ENCODE data around the gene CPT1A.

Gene CPT1A

DNA sequence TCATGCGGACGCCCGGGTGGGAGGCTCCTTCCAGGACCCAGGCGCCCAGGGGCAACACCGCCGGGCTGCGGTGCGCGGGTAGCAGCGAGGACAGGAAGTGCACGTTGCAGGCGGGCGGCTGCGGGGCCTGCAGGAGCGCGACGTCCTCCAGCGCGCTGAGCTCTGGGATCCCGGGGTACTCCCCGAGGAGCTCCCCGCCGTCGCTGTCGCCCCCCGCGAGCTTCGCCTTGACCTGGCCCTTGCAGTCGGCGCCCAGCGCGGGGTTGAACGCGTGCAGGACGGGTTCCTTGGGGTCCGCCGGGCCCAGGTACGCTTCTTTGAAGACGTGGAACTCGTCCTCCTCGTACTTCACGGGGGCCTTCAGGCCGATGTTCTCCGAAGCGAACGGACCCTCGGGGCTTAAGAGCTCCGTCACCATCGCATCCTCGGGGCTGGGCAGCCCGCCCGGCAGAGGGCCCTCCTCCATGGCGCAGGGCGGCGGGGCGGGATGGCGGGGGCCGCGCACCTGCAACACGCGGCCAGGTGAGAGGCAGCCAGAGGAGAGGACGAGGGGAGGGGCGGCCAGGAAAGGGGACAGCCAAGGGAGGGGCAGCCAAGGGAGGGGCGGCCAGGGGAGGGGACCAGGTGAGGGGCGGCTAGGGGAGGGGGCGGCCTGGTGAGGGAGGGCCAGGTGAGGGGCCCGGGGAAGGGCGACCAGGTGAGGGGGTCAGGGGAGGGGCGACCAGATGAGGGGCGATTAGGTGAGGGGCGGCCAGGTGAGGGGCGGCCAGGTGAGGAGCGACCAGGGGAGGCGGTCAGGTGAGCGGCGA lies 91.3 kb downstream of the CPT1A start:
- Histone ChIP-seq H3K4me2 (ENCODE audit: low read depth, low read length, poor library complexity, severe bottlenecking) (no peak overlapping the region), H3F3A (ENCODE audit: low read depth) (no peaks in the 10 kb centered on the region), H3K27me3 (ENCODE audit: insufficient read depth, low read length, poor library complexity, severe bottlenecking) (no peaks in the 10 kb centered on the region), H3K9me3 (ENCODE audit: insufficient read depth, low read depth, low read length) (no peaks in the 10 kb centered on the region), H2AFZ (ENCODE audit: low read length) (no peak overlapping the region), H3K36me3 (ENCODE audit: insufficient read depth, low read length) (peaks cover 9% of the 10 kb centered on the region; the same call in 1 of the 2 replicates), H3K4me1 (ENCODE audit: insufficient read depth, low read length, poor library complexity, severe bottlenecking) (no peaks in the 10 kb centered on the region), H3K79me2 (ENCODE audit: insufficient read depth, low read length) (no peaks in the 10 kb centered on the region), H3K9me2 (replicated peaks; ENCODE audit: low read depth, low read length) (no peaks in the 10 kb centered on the region), H3K4me3 (ENCODE audit: low read length, poor library complexity, severe bottlenecking) (no peak overlapping the region), H3K9ac (ENCODE audit: low read depth, low read length, poor library complexity, severe bottlenecking) (no peak overlapping the region), H4K20me1 (ENCODE audit: insufficient read depth, low read length, poor library complexity, severe bottlenecking) (no peaks in the 10 kb centered on the region)
- no peak for TF ChIP-seq EZH2phosphoT487 (IDR thresholded peaks at IDR 0.05; ENCODE audit: borderline replicate concordance)
- TF ChIP-seq, protein P1, sequence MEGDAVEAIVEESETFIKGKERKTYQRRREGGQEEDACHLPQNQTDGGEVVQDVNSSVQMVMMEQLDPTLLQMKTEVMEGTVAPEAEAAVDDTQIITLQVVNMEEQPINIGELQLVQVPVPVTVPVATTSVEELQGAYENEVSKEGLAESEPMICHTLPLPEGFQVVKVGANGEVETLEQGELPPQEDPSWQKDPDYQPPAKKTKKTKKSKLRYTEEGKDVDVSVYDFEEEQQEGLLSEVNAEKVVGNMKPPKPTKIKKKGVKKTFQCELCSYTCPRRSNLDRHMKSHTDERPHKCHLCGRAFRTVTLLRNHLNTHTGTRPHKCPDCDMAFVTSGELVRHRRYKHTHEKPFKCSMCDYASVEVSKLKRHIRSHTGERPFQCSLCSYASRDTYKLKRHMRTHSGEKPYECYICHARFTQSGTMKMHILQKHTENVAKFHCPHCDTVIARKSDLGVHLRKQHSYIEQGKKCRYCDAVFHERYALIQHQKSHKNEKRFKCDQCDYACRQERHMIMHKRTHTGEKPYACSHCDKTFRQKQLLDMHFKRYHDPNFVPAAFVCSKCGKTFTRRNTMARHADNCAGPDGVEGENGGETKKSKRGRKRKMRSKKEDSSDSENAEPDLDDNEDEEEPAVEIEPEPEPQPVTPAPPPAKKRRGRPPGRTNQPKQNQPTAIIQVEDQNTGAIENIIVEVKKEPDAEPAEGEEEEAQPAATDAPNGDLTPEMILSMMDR (conservative IDR thresholded peaks at IDR 0.05; ENCODE audit: low read length): no peak

DNA sequence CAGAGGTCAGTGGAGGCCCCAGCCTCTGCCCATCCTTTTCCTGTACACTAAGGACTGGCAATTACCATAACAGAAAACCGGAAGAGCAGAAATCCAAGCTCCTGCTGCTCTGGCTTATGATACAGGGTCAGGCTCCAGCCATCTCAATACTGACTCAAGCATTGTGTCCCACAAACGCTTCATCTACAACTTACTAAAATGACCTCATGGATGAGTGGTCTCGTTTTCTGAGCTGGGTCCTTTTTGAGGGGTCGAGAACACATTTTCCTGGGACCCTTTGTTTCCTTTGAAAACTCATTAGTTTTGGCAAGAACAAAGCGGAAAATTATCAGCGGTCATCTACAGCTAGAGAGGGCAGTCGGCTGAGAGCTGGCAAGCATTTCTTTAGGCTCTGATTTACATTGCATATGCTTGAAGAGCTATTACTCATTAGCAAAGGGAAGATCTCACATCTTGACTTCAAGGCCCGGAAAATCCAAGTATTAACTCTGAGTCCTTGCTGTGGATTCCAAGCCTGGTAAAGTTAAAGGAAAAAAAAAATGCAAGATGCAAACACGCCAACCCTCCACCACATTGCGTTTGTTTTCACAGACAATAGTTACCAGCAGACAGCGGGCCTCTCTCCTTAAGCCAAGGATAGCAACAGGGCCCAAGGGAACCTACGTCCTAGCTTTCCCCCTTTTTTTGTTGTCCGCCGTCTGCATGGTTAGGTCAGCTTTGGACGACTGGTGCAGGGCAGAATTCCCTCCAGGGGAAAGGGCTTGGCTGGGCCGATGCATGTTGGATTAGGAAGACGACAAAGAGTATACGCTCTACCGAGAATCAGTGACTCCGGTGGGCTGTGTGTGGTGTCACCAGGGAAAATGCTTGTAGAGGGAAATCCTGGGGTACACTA lies 92.2 kb downstream of the CPT1A start:
- Histone ChIP-seq H3K4me1 (ENCODE audit: insufficient read depth, low read length, poor library complexity, severe bottlenecking) (no peaks in the 10 kb centered on the region), H3K4me2 (ENCODE audit: low read depth, low read length, poor library complexity, severe bottlenecking) (no peak overlapping the region), H4K20me1 (ENCODE audit: insufficient read depth, low read length, poor library complexity, severe bottlenecking) (no peaks in the 10 kb centered on the region), H3K9ac (ENCODE audit: low read depth, low read length, poor library complexity, severe bottlenecking) (no peak overlapping the region), H3K4me3 (ENCODE audit: low read length, poor library complexity, severe bottlenecking) (no peak overlapping the region), H2AFZ (ENCODE audit: low read length) (no peak overlapping the region), H3K9me3 (ENCODE audit: insufficient read depth, low read depth, low read length) (no peaks in the 10 kb centered on the region), H3K79me2 (ENCODE audit: insufficient read depth, low read length) (no peaks in the 10 kb centered on the region), H3K9me2 (replicated peaks; ENCODE audit: low read depth, low read length) (no peaks in the 10 kb centered on the region), H3K27me3 (ENCODE audit: insufficient read depth, low read length, poor library complexity, severe bottlenecking) (no peaks in the 10 kb centered on the region), H3K36me3 (ENCODE audit: insufficient read depth, low read length) (peaks cover 4% of the 10 kb centered on the region; the same call in 1 of the 2 replicates), H3F3A (ENCODE audit: low read depth) (no peaks in the 10 kb centered on the region)
- TF ChIP-seq, protein P1 (conservative IDR thresholded peaks at IDR 0.05; ENCODE audit: low read length): no peak
- no peak for TF ChIP-seq EZH2phosphoT487 (IDR thresholded peaks at IDR 0.05; ENCODE audit: borderline replicate concordance)

DNA sequence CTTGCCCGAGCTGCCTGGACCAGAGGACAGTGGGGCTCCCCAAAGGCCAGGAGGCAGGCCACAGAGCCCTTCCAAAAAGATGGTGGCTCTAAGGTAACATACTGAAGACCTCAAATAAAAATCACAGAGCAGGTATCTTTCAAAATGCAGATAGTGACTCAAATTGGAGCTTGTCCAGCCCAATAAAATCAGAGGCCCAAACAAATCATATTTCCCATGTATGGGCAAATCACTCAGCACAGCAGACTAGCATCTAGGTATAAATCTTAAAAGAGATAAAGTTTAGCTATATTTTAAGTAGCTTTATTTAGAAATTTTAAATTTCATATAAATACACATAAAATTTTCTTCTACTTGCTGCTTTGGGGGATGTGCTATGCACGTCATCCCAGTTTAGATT lies 93.7 kb downstream of the CPT1A start:
- no peak overlapping the region for H2AFZ ChIP-seq (ENCODE audit: low read length)
- H3K9me2 ChIP-seq (replicated peaks; ENCODE audit: low read depth, low read length): no peaks in the 10 kb centered on the region
- no peak overlapping the region for H3K4me2 ChIP-seq (ENCODE audit: low read depth, low read length, poor library complexity, severe bottlenecking)
- H4K20me1 ChIP-seq (ENCODE audit: insufficient read depth, low read length, poor library complexity, severe bottlenecking): no peaks in the 10 kb centered on the region
- H3K9ac ChIP-seq (ENCODE audit: low read depth, low read length, poor library complexity, severe bottlenecking): no peak overlapping the region
- H3K9me3 ChIP-seq (ENCODE audit: insufficient read depth, low read depth, low read length): no peaks in the 10 kb centered on the region
- H3K79me2 ChIP-seq (ENCODE audit: insufficient read depth, low read length): no peaks in the 10 kb centered on the region
- H3K4me1 ChIP-seq (ENCODE audit: insufficient read depth, low read length, poor library complexity, severe bottlenecking): no peaks in the 10 kb centered on the region
- H3F3A ChIP-seq (ENCODE audit: low read depth): no peaks in the 10 kb centered on the region
- no peak for TF ChIP-seq EZH2phosphoT487 (IDR thresholded peaks at IDR 0.05; ENCODE audit: borderline replicate concordance)
- TF ChIP-seq, protein P1 (conservative IDR thresholded peaks at IDR 0.05; ENCODE audit: low read length): no peak
- H3K36me3 ChIP-seq (ENCODE audit: insufficient read depth, low read length): no peaks in the 10 kb centered on the region
- H3K27me3 ChIP-seq (ENCODE audit: insufficient read depth, low read length, poor library complexity, severe bottlenecking): no peaks in the 10 kb centered on the region
- no peak overlapping the region for H3K4me3 ChIP-seq (ENCODE audit: low read length, poor library complexity, severe bottlenecking)
